RWPE2 (cell line): ENCODE measurements around the gene DIAPH3.

ENCODE experiments used
- ATAC-seq: fragments of 200-7000 bp; cut with Tn5 transposase; 3 replicates; pipeline ENCODE4 v1.9.1; 2021; ENCODE audit warnings: low read depth
- DNase-seq: peaks from one replicate; pipeline ENCODE4 v3.0.0-alpha.2; 2020; ENCODE audit warnings: low spot score
- H3K27ac ChIP-seq: fragments of 450-650 bp; 2 replicates; pipeline ENCODE4 v1.5.1; 2017; ENCODE audit warnings: mild to moderate bottlenecking; ENCODE audit not compliant: poor library complexity, severe bottlenecking
- H3K27me3 ChIP-seq: fragments of 250-450 bp; sonication (Bioruptor Pico); 2 replicates; pipeline ENCODE4 v1.5.1; 2021; ENCODE audit warnings: mild to moderate bottlenecking, moderate library complexity; ENCODE audit not compliant: insufficient read depth, poor library complexity, severe bottlenecking
- H3K36me3 ChIP-seq: fragments of 250-450 bp; sonication (Bioruptor Pico); 2 replicates; pipeline ENCODE4 v1.5.1; 2020; ENCODE audit warnings: low read depth, mild to moderate bottlenecking, moderate library complexity
- H3K4me1 ChIP-seq: fragments of 250-450 bp; sonication (Bioruptor Pico); 2 replicates; pipeline ENCODE4 v1.5.1; 2021; ENCODE audit warnings: mild to moderate bottlenecking, moderate library complexity; ENCODE audit not compliant: insufficient read depth, poor library complexity, severe bottlenecking
- H3K4me3 ChIP-seq: fragments of 250-450 bp; sonication (Bioruptor Pico); 2 replicates; pipeline ENCODE4 v1.5.1; 2021; ENCODE audit warnings: mild to moderate bottlenecking, moderate library complexity; ENCODE audit not compliant: severe bottlenecking
- H3K9me3 ChIP-seq: fragments of 250-450 bp; sonication (Bioruptor Pico); 2 replicates; pipeline ENCODE4 v1.5.1; 2021; ENCODE audit warnings: mild to moderate bottlenecking, moderate library complexity; ENCODE audit not compliant: severe bottlenecking
- TF ChIP-seq, protein P1 (sequence below): fragments of 450-650 bp; IDR thresholded peaks from one replicate; pipeline ENCODE4 v1.5.1; 2017; ENCODE audit warnings: mild to moderate bottlenecking, moderate library complexity; ENCODE audit not compliant: poor library complexity, severe bottlenecking

The DIAPH3 gene

DNA sequence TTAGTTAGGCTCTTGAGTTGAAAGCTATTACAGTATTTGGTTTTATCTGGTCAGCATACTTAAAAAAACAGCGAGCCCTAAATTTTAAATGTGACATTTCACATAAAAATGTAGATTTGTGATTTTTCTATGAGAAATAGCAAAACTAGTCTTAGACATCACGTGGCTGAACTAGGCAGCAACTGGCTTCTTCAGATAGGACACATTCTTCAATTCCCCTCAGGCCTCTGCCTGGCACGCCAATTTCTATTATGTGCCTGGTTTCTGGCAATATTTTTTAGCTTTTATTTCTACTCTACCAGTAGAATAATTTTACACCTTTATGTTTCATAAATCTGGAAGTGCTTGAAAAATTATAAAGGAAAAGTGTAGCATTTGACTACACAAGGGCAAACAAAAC lies 433.7 kb downstream of the DIAPH3 start:
- Histone ChIP-seq H3K27me3 (no peaks in the 10 kb centered on the region), H3K4me3 (no peak overlapping the region), H3K36me3 (no peaks in the 10 kb centered on the region), H3K4me1 (no peaks in the 10 kb centered on the region), H3K27ac (no peak overlapping the region), H3K9me3 (no peaks in the 10 kb centered on the region)
- ATAC-seq (no peak), DNase-seq (no peak)
- TF ChIP-seq, protein P1, sequence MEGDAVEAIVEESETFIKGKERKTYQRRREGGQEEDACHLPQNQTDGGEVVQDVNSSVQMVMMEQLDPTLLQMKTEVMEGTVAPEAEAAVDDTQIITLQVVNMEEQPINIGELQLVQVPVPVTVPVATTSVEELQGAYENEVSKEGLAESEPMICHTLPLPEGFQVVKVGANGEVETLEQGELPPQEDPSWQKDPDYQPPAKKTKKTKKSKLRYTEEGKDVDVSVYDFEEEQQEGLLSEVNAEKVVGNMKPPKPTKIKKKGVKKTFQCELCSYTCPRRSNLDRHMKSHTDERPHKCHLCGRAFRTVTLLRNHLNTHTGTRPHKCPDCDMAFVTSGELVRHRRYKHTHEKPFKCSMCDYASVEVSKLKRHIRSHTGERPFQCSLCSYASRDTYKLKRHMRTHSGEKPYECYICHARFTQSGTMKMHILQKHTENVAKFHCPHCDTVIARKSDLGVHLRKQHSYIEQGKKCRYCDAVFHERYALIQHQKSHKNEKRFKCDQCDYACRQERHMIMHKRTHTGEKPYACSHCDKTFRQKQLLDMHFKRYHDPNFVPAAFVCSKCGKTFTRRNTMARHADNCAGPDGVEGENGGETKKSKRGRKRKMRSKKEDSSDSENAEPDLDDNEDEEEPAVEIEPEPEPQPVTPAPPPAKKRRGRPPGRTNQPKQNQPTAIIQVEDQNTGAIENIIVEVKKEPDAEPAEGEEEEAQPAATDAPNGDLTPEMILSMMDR = no peak

DNA sequence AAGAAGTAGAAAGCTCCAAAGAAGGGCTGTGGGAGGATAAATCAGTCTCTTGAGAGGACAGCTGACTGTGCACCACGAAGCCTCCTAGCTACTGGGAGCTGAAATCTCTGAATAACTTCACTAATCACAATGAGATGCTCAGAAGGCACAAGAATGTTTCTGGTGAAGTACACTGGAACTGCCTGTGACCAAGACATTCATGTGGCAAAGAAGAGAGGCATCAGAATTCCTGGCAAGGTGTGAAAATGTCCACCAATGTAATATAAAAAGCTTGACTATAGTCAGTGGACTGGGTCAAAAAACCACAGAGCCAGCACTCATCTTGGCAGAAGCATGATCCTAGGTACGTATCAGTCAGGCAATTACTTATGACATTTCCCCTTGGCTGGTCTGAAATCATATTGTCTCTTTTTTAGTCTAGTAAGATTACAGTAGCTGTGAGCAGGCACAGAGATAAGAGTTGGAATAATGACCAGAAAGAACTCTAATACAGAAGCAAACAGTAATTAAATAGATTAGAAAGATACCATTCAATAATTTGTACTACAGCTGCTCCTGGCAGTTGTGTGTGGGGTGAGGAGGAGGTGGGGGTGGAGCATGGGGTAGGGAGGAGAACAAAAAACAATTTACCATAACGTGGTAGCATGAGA lies 434.7 kb downstream of the DIAPH3 start:
- no peaks in the 10 kb centered on the region for H3K36me3 ChIP-seq
- no peaks in the 10 kb centered on the region for H3K27me3 ChIP-seq
- ATAC-seq (no peak), DNase-seq (no peak)
- no peaks in the 10 kb centered on the region for H3K4me1 ChIP-seq
- no peaks in the 10 kb centered on the region for H3K9me3 ChIP-seq
- H3K27ac ChIP-seq = no peak overlapping the region
- TF ChIP-seq, protein P1 = no peak
- H3K4me3 ChIP-seq = no peak overlapping the region

DNA sequence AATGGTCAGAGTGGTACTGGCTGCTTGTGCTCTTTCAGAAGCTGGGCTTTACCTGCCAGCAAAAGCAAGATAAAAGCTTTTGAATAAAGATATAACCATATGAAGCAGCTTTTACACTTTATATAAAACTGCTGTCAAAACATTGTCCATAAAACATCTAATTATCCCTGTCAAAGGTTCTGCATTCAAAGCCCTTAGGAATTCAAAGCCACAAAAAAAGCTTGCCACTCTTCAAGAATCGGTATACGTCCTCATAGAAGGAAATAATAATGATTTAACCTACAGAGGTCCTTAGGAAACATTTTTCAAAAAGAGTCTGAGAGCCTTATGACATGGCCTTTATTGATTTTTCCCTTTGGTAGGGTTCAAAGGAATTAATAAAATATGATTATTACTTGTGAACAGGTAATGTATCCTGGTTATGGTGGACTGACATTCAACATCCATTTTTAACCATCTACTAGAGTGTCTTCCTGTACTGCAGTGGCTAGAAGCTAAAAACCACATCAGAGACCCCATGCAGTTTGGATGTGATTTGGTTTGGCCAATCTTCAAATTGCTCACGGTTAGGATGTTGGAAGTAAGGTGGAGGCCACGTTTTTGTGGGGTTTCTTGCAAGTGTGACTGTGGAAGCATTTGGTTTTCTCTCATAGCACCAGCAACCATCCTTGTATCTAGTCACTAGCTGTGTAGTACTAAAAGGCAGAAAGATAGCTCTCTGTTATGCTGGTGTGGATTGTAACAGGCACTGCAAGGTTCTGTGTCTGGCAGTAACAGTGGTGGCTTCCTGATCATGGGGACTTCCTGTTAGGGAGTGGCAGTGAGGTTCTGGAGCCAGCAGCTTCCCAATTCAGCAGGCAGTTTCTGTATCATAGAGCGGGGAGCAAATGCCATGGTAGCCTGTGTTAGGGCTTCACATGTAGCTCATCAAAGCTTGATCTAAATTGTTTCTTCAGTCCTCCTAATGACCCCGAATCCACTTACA lies 441.5 kb downstream of the DIAPH3 start:
- no peaks in the 10 kb centered on the region for H3K27me3 ChIP-seq
- no peaks in the 10 kb centered on the region for H3K36me3 ChIP-seq
- H3K4me3 ChIP-seq = no peak overlapping the region
- ATAC-seq = no peak
- TF ChIP-seq, protein P1 = no peak
- no peaks in the 10 kb centered on the region for H3K9me3 ChIP-seq
- no peak for DNase-seq
- H3K4me1 ChIP-seq = no peaks in the 10 kb centered on the region
- H3K27ac ChIP-seq = no peak overlapping the region

DNA sequence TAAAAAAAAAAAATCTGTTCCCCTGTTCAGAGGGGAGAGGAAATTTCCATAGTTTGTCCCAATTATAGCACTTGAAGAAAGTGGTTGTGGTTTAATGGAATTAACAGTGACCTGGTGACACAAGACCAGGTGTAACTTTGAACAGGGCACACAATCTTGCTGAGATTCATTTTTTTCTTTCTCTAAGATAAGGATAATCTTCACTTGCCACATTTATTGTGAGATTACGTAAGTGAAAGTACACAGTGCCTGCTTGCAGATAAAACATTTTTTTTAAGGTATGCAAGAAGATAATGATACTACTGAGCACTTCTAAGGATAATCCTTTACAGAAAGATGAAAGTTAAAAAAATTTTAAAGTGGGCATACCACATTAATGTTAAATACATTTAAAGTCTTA lies 448.1 kb downstream of the DIAPH3 start:
- H3K4me3 ChIP-seq = no peak overlapping the region
- no peak for ATAC-seq
- TF ChIP-seq, protein P1 = no peak
- no peaks in the 10 kb centered on the region for H3K9me3 ChIP-seq
- H3K27ac ChIP-seq = no peak overlapping the region
- no peaks in the 10 kb centered on the region for H3K4me1 ChIP-seq
- no peaks in the 10 kb centered on the region for H3K36me3 ChIP-seq
- DNase-seq = no peak
- no peaks in the 10 kb centered on the region for H3K27me3 ChIP-seq
